RWPE1 (cell line): ENCODE data around the gene EMC10.

ENCODE experiments used
- CTCF ChIA-PET: fragments of 350-600 bp; sonication (Branson Sonifier 250); formaldehyde crosslinking; extraction: SDS; loops from one replicate; lab custom pipeline; 2021; lab: Yijun Ruan, JAX
- POLR2A ChIA-PET: fragments of 400-600 bp; formaldehyde crosslinking; extraction: SDS; loops from one replicate; lab custom pipeline; 2020; ENCODE audit warnings: antibody characterized with exemption; ENCODE audit not compliant: low non-redundant PET; lab: Yijun Ruan, JAX
- DNase-seq: peaks from one replicate; pipeline ENCODE4 v3.0.0; 2012; ENCODE audit warnings: low spot score
- H3K27ac ChIP-seq: fragments of 450-650 bp; 2 replicates; pipeline ENCODE4 v1.5.1; 2017
- CTCF ChIP-seq: fragments of 450-650 bp; conservative IDR thresholded peaks from 2 replicates; pipeline ENCODE4 v1.5.1; 2017; ENCODE audit warnings: low read depth, mild to moderate bottlenecking

EMC10 gene

GRCh38 chr19:50450369-50451222 lies 25.7 kb upstream of the EMC10 start:
- no peak overlapping the region for H3K27ac ChIP-seq
- TF ChIP-seq CTCF, result no peak
- DNase-seq, result no peak
- CTCF ChIA-PET, result interaction anchor here (0.6 to 0.9 kb wide), 2 partner anchors 10 to 327 kb away, joined by 3 read pairs; no protein-coding TSS in a partner anchor
- POLR2A ChIA-PET, result no interaction called here

GRCh38 chr19:50451223-50451534 lies 25.1 kb upstream of the EMC10 start:
- ChIA-PET CTCF (no interaction called here), POLR2A (no interaction called here)
- H3K27ac ChIP-seq, result no peak overlapping the region
- DNase-seq, result no peak
- TF ChIP-seq CTCF, result no peak

DNA sequence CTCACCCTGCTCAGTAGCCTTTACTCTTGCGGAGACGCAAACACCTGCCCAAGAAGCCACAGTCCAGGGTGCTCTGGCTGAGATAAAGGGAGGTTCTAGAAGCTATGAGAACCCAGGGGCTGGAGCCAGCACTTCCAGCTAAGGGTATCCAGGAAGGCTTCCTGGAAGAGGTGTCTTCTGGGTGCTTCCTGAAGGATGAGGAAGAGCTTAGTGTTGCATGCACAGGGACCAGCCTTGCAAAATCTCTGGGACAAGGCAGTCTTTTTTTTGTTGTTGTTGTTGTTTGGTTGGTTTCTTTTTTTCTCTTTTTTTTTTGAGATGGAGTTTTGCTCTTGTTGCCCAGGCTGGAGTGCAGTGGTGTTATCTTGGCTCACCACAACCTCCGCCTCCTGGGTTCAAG lies 23.1 kb upstream of the EMC10 start:
- no peak overlapping the region for H3K27ac ChIP-seq
- CTCF ChIA-PET, result interaction anchor here (0.7 kb wide), 1 partner anchor 84 kb away, joined by 3 read pairs; no protein-coding TSS in a partner anchor
- DNase-seq, result no peak
- TF ChIP-seq CTCF, result no peak
- POLR2A ChIA-PET, result no interaction called here

GRCh38 chr19:50455992-50456391 lies 20.3 kb upstream of the EMC10 start:
- no peak for DNase-seq
- TF ChIP-seq CTCF, result no peak
- CTCF ChIA-PET, result no interaction called here
- POLR2A ChIA-PET, result no interaction called here
- H3K27ac ChIP-seq, result no peak overlapping the region

DNA sequence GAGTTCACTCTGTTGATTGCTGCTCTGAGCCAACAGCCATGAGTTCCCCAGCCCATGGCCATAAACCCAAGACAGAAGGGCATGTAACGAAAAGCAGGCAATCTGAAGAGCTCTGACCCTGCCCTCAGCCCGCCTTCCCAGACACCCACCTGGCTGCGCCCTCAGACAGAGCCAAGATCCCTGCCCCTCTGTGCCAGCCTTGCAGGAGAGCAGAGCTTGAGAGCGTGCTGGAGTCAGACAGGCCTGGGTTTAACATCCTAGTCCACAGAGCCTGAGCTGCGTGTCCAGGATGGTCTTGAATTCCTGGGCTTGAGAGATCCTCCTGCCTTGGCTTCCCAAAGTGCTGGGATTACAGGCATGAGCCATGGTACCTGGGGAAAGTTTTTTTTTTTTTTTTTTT lies 19.0 kb upstream of the EMC10 start:
- ChIA-PET POLR2A (interaction anchor here (0.5 kb wide), 1 partner anchor 293 kb away, joined by 7 read pairs; no protein-coding TSS in a partner anchor), CTCF (interaction anchor here (0.7 kb wide), 1 partner anchor 30 kb away, joined by 3 read pairs; no protein-coding TSS in a partner anchor)
- TF ChIP-seq CTCF, result no peak
- no peak overlapping the region for H3K27ac ChIP-seq
- no peak for DNase-seq

- CTCF ChIA-PET, result no interaction called here
- POLR2A ChIA-PET, result no interaction called here
- TF ChIP-seq CTCF, result no peak
- no peak overlapping the region for H3K27ac ChIP-seq
- no peak for DNase-seq
Measured at GRCh38 chr19:50458396-50459066, 17.8 kb upstream of the EMC10 start.
